Astrocyte of the spinal cord (primary cell): ENCODE data around the gene FAM9A.

ENCODE experiments used
- DNase-seq: peaks from one replicate; pipeline ENCODE4 v3.0.0; 2011; ENCODE audit warnings: low read depth, low spot score
- H3K4me3 ChIP-seq: 2 replicates; pipeline ENCODE4 v1.5.1; 2011; ENCODE audit warnings: low read depth, mild to moderate bottlenecking, low read length, moderate library complexity
- CTCF ChIP-seq: IDR thresholded peaks from 2 replicates; pipeline ENCODE4 v1.5.1; 2012; ENCODE audit warnings: low read depth, mild to moderate bottlenecking, low read length, inconsistent platforms
- in situ Hi-C: cut with HindIII; loops from 2 replicates; pipeline ENCODE4 v1.10.0; 2017; ENCODE audit warnings: low sequenced_read_pairs

Gene FAM9A

GRCh38 chrX:8801041-8801599 is at the start of gene FAM9A:
FAM9A (minus strand) TSS chrX:8801383; CDS start chrX:8800171, 1,212 bp downstream.
- no peak for DNase-seq
- in situ Hi-C loops = no loop called here
- TF ChIP-seq CTCF = no peak
- no peak within 1 kb of the TSS for H3K4me3 ChIP-seq

- DNase-seq = no peak
- no peak overlapping the region for H3K4me3 ChIP-seq
- TF ChIP-seq CTCF = no peak
- in situ Hi-C loops = no loop called here
Observed at GRCh38 chrX:8850478-8850877, 49.3 kb upstream of the FAM9A start.

GRCh38 chrX:8849945-8850344 is 48.8 kb upstream of the FAM9A start:
- DNase-seq = no peak
- peak; percentile 19 for TF ChIP-seq CTCF
- no peak overlapping the region for H3K4me3 ChIP-seq
- in situ Hi-C loops = no loop called here

- in situ Hi-C loops = no loop called here
- no peak for DNase-seq
- no peak overlapping the region for H3K4me3 ChIP-seq
- no peak for TF ChIP-seq CTCF
Observed at GRCh38 chrX:8849458-8849857, 48.3 kb upstream of the FAM9A start.

- no peak overlapping the region for H3K4me3 ChIP-seq
- no peak for DNase-seq
- in situ Hi-C loops = no loop called here
- no peak for TF ChIP-seq CTCF
Observed at GRCh38 chrX:8848911-8849310, 47.7 kb upstream of the FAM9A start.

GRCh38 chrX:8848441-8848840 is 47.3 kb upstream of the FAM9A start:
- H3K4me3 ChIP-seq = no peak overlapping the region
- in situ Hi-C loops = no loop called here
- DNase-seq = no peak
- no peak for TF ChIP-seq CTCF

GRCh38 chrX:8847360-8847759 is 46.2 kb upstream of the FAM9A start:
- in situ Hi-C loops = no loop called here
- TF ChIP-seq CTCF = no peak
- DNase-seq = no peak
- H3K4me3 ChIP-seq = no peak overlapping the region
